GM19328 (cell line): Measurements from ENCODE around the gene TPM1.

Experiments used
- ATAC-seq: cut with Tn5 transposase; IDR thresholded peaks from one replicate; pipeline ENCODE4 v1.9.1; 2021; ENCODE audit warnings: mild to moderate bottlenecking, moderate library complexity; ENCODE audit not compliant: unreplicated experiment

TPM1 gene

DNA sequence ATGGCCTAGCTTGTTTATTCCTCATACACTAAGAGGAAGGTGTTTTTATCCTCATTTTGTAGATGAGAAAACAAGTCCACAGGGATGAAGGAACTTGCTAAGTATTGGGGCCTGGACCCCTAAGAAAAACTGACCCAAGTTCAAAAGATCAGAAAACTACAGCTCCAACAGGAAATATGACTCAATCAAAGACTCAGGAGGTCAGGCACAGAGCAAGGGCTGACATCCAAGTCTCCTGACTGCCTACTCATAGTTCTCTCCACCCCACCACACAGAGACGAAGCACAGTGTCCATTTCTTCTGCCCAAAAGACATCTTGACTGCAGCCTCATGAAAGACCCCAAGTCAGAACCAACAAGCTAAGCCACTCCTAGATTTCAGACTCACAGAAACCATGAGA lies 26.9 kb upstream of the TPM1 start:
- no peak for ATAC-seq

DNA sequence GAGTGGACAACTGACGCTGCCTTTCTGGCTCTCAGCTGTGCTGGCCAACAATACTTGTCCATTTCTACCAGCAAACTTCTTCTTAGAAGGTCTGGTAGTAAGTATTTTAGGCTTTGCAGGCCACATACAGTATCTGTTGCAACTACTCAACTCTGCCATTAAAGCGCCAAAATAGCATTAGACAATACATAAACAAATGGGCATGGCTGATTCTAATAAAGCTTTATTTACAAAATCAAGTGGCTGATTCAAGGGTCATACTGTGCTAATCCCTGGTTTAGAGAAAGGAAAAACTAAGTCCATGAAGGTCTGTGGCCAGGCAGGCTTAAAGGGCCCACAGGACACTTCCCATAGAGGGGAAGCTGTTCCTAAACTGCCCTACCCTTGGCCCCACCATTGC lies 26.3 kb upstream of the TPM1 start:
- ATAC-seq, result no peak

GRCh38 chr15:63018639-63019038 lies 23.9 kb upstream of the TPM1 start:
- no peak for ATAC-seq

- no peak for ATAC-seq
These were observed 22.9 kb upstream of the TPM1 start for GRCh38 chr15:63019511-63020109.

DNA sequence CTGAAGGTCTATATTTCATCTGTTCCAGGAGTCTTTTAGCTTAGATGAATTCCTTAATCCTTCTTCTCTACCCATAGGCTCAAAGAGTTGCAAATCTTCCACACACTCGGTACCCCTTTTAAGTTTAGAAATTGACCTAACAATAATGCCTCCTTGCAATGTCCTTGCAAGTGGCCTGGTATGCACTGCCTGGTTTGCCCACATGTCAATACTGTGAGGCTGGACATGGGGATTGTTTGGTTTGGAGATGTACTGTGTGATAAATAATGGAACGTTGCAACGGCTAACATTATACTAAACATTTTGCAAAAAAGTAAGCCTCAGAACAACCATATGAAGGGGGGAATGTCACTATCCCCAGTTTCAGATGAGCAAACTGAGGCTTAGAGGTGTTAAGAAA lies 22.4 kb upstream of the TPM1 start:
- no peak for ATAC-seq

- no peak for ATAC-seq
These were observed 21.7 kb upstream of the TPM1 start for GRCh38 chr15:63020759-63021430.

GRCh38 chr15:63022181-63022580 lies 20.4 kb upstream of the TPM1 start:
- no peak for ATAC-seq

DNA sequence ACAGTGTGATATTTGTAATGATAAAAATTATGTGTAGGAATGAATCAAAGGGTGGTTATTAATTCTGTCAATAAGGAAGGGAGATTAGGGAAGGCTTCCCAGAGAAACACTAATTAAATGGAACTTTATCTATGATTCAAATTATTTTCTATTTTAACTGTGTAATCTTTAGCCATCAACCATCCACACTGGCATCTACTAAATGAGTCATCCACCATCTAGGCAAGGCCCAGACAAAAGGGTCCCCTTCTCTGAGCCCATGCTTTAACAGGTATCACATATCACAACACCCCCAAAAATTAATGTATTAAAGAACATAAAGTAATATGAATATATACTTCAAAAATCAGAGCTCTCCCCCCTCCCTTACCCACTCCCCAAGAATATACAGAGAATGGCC lies 19.9 kb upstream of the TPM1 start:
- ATAC-seq, result no peak

GRCh38 chr15:63023351-63023945 lies 19.1 kb upstream of the TPM1 start:
- no peak for ATAC-seq

DNA sequence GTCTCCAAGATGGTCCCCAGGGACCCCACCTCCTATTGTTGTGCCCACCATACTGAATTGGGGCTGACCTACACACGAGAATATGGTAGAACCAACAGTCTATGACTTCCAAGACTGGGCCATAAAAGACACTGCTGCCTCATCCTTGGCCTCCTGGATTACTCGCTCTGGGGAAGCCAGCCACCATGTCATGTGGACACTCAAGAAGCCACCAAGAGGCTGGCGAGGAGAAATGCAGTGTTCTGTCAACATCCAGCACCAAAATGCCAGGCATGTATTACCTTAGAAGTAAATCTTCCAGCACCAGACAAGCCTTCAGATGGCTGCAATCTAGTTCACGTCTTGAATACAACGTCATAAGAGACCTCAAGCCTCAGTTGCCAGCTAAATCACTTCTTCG lies 17.1 kb upstream of the TPM1 start:
- ATAC-seq, result no peak

DNA sequence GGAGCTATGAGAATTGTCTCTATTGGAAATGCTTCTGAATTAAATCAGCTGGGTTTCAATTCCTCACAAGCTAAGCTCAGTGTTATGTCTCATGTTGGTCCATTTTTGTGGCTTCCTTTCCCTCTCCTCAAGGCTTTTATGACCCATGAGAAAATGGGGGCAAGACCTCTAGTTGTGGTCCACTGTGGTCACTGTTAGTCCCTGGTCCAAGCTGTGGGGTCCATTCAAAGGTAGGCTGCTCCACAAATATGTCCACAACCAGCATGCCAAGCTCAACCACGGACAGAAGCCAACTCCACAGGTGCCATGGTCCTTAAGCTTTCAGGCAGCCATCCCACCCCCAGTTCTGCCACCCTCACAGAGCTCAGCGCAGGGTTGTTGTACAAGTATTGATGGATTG lies 14.9 kb upstream of the TPM1 start:
- no peak for ATAC-seq

- ATAC-seq, result no peak
These were observed 14.0 kb upstream of the TPM1 start for GRCh38 chr15:63028442-63029110.

DNA sequence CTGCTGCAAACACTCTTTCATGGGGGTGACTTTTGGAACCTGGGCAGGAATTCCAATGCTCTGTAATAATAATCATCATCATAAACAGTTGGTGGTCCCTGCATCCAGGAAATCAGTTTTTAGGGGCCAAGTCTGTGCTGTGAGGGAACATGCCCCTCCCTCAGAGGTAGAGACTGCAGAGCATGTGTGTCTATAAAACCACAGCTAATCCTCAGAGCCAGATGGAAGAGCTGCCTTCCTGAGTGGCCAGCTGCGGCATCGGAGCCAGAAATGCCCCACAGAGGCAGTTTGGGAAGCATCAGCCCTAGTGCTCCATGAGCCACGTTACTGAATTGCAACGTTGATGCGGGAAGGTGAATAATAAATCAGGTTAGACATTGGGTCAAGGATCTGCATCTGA lies 12.9 kb upstream of the TPM1 start:
- ATAC-seq, result no peak

DNA sequence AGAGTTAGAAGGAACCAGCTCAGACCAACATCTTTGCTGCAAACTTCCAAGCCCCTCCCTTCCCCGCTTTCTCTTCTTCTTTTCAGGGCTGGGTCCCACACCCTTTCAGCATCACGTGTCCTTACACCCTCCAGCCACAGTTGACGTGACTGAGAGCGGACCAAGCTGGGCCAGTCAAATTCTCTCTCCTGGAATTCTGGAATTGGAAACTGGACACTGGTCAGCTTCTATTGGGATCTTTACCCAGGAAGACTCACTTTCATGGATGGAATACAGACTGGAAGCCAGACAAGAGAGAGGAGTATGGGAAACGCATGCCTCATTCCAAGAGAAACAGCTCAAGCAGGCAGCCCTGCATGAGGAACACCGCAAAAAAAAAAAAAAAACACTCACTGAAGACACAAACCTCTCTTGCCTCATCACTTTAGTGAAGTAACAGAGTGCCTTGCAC lies 12.4 kb upstream of the TPM1 start:
- no peak for ATAC-seq

DNA sequence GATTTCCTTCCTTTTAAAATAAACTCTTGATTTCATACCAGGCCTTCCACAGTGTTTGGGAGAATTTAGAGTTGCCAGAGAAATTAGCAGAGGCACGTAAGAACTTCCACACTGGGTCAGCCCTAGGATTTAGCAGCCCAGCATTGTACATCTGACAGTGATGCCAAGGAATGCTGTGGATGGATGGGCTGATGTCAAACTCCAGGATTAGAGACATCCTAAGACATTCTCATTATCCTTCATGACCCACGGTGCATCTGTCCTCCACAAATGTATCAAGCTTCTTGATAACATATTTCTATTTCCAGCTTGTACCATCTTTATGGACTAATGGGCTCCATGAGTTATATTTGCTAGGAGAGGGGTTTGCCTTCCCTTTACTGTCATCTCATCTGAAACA lies 8.0 kb upstream of the TPM1 start:
- ATAC-seq, result no peak

DNA sequence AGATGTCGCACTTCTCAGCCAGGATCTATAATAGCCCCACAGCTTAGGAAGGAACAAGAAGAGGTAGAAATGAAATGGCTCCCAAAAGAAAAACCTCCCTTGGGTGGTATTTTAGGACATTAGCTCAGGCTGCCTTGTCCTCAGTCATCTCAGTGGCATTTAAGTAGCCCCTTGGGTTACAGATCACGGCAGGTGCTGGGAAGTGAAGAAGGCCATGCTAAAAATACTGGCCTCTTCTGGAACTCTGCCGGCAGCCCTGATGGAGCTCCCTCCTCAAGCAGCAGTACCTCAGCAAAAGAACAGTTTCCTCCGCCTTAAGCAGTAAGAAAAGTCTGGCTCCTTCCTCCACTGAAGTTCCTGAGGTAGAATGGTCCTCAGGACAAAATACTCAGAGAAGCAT lies 7.3 kb upstream of the TPM1 start:
- ATAC-seq, result no peak

GRCh38 chr15:63035977-63036376 lies 6.6 kb upstream of the TPM1 start:
- ATAC-seq, result no peak

GRCh38 chr15:63037976-63038720 lies 4.4 kb upstream of the TPM1 start:
- no peak for ATAC-seq

DNA sequence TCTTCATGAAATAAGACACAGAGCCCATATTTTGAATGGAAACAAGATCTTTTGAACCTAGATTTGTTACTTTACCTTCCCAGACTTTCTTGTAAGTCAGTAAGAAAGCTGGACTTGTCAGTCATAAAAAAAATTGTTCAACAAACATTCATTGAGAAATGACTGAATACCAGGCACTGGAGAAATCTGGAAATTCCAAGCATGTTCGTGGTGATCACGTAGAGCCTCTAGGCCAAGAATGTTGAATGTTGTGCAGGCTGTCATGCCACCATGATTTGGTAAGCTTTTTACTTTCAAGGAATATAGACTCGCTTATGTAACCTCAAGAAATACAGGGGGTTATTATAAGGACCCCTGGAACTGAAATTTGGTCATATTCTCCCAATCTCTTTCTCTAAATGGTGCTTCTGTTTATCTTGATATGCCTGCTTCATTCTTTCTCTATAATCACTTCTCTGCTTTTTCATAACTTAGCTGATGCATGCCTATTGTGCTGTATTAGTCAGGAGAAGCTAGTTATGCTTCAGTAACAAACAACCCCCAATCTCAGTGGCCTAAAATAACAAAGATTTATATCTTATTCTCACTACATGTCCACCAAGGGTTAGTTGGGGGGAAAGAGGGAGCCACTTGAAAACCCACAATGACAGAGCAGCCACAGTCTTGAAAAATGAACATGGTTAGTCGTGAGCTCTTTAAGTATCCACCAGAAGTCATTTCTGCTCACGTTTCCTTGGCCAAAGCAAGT lies 3.4 kb upstream of the TPM1 start:
- no peak for ATAC-seq

DNA sequence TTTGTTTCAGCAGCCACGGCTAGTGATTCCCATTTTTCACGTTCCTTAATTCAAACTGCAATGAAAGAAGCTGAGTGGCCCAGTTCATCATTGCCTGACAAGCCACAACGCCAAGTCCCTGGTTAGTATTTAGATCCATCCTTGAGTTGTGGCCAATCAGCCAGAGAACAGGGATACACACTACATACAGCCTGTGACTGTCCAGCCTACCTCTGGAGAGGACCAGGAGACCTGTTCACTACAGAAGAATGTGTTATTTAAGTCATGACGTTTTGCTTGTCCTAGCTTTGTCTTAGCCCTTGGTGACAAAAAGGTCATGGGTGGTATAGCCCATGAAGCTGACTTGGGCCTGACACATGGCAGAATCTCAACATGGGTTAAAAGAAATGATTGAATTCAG lies 2.7 kb upstream of the TPM1 start:
- ATAC-seq, result no peak

GRCh38 chr15:63040509-63040908 lies 2.0 kb upstream of the TPM1 start:
- no peak for ATAC-seq
